Measurements from ENCODE around the gene RAB14.
"Not testable (repeated sequence)": the region's sequence is repeated elsewhere in the genome, so short reads cannot be mapped to it uniquely, and the experiment has no call there.

RAB14 gene

DNA sequence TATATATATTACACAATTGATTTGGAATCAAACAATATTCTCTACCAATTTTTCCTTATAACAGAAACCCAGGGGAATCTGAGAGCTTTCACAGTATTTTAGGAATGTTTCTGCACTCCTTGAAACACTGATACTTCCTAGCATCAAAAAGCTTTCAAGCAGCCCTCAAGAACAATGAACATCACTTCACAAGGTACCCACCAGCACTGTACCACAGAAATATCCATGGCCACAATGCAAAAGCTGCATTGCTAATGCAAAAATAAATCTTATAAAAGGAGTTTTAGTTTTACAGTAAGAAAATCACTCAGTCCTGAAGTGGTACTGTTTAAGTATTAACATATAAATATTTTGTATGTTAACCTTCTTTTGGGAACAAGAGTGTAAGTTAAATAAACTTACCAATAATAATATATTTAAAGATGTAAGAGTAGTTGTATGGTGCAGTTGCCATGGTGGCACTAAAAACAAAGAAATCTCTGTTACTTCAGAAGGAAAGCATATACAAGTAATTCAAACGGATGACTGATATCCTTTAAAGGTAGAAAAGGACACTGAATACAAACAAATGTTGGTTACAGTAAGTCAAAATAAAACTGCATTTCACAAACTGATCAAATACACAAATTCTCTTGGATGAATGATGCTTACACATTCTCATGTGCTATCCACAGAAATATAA lies 8.6 kb downstream of the RAB14 start:
- no peak for DNase-seq (ENCODE audit: extremely low read depth in 1 of 2, low read depth in 1 of 2)

- no peak for DNase-seq (ENCODE audit: extremely low read depth in 1 of 2, low read depth in 1 of 2)
These were observed 9.2 kb downstream of the RAB14 start for GRCh38 chr9:121192518-121192917.

- DNase-seq (ENCODE audit: extremely low read depth in 1 of 2, low read depth in 1 of 2) = no peak
These were observed 10.4 kb downstream of the RAB14 start for GRCh38 chr9:121191235-121191634.

DNA sequence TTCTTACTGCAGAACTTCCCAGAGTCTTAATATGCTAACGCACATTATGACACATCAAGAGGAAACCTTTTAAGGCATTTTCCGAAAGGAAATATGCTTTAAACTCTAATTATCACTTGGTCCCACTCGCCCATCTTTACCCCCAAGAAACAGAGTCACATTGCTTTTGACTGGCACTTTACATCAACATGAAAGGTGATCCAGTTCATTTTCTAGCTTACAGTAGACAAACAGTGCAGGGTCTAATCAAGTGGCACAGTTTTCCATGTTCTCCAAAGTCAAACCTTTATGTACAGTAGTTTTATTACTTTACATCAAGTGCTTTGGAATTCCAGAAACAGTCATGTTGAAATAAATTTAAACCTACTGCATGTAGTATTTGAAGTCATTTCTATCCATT lies 12.0 kb downstream of the RAB14 start:
- no peak for DNase-seq (ENCODE audit: extremely low read depth in 1 of 2, low read depth in 1 of 2)

DNA sequence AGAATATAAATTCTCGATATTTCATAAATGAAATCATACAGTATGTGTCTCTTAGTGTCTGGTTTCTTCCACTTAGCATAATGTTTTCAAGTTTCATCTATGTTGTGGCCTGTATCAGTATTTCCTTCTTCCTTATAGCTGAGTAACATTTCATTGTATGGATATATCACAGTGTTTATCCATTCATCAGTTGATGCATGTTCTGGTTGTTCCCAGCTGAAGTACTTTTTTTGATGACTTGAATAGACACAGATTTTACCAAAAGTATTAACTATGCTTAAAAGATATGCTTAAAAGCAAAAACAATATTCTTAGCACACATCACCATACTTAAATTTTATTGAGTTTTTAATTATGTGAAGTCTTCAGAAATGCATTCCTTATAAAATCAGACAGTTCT lies 12.7 kb downstream of the RAB14 start:
- no peak for DNase-seq (ENCODE audit: extremely low read depth in 1 of 2, low read depth in 1 of 2)

- DNase-seq (ENCODE audit: extremely low read depth in 1 of 2, low read depth in 1 of 2) = no peak
These were observed 13.9 kb downstream of the RAB14 start for GRCh38 chr9:121187636-121188305.

GRCh38 chr9:121185774-121186403 lies 15.8 kb downstream of the RAB14 start:
- DNase-seq (ENCODE audit: extremely low read depth in 1 of 2, low read depth in 1 of 2) = no peak

DNA sequence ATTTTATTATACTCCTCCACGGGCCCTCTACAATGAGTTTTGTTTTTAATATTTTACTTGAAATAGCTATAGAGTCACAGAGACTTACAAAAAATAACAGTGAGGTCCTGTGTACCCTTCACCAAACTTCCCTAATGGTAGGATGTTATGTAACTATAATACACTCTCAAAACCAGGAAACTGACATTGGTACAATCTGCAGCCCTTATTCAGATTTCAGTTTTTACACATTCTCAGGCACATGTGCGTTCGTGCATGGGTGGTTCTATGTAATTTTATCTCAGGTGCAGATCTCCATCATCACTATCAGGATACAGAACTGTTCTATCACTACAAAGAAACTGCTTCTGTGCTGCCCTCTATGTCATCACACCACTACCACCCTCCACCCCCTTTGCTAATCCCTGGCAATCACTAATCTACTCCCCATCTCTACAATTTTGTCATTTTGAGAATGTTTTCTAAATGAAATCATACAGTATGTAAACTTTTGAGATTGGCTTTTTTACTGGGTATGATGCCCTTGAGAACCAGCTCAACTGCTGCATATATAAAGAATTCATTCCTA lies 16.4 kb downstream of the RAB14 start:
- no peak for DNase-seq (ENCODE audit: extremely low read depth in 1 of 2, low read depth in 1 of 2)

DNA sequence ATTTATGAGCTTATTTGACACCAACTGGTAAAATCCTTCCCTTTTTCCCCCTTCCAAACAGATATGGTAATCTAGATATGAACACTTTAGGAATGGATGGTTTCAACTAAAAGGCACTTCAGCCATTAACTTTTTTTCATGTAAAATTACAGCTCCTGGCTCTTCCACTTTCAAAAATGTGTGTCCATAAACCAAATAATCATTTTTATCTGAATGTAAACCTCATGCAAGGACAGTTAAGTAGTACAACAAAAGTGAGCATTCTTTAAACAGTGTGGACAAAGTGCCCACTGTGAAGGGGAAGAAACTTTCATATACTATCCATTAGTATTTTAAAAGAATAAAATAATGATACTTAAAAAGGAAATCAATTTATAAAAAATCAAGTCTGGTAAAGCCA lies 17.2 kb downstream of the RAB14 start:
- DNase-seq (ENCODE audit: extremely low read depth in 1 of 2, low read depth in 1 of 2) = no peak

GRCh38 chr9:121183666-121184423 lies 17.8 kb downstream of the RAB14 start:
- DNase-seq (ENCODE audit: extremely low read depth in 1 of 2, low read depth in 1 of 2) = no peak

DNA sequence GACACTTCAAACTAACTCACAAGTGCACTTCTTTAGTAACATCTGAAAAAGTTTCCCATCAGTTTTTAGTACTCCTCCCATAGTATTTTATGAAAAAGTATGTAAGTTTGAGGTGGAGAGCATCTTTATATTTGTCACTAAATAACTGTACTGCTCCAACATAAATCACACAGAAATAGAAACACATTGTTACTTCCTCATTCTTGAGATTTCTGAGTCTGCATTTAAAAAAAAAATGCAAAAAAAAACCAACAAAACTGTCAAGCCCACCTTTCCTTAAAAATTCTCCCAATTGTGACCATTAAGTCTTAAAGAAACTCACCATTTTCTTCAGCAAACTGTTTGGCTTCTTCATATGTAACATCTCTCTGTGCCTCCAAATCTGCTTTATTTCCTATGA lies 18.7 kb downstream of the RAB14 start:
- DNase-seq (ENCODE audit: extremely low read depth in 1 of 2, low read depth in 1 of 2) = no peak

- no peak for DNase-seq (ENCODE audit: extremely low read depth in 1 of 2, low read depth in 1 of 2)
These were observed 19.4 kb downstream of the RAB14 start for GRCh38 chr9:121182101-121182836.

GRCh38 chr9:121179930-121180681 lies 21.6 kb downstream of the RAB14 start:
- DNase-seq (ENCODE audit: extremely low read depth in 1 of 2, low read depth in 1 of 2) = no peak

DNA sequence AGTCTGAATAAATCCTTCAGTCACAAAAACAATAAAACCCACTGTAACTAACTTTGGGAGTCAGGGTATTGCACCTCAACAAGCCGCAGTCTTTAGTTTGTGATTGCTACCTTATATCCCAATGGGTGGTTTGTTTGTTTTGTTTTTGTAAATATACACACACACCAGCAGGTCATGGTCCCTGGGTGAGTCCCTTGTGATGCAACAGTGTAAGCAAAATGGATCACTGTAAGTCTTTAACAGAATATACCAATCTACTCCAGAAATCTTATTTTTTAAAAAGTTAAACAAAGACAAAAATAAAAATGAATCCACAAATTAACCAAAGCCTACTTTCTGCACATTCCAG lies 22.3 kb downstream of the RAB14 start:
- DNase-seq (ENCODE audit: extremely low read depth in 1 of 2, low read depth in 1 of 2) = not testable (repeated sequence)

GRCh38 chr9:121178676-121179372 lies 22.8 kb downstream of the RAB14 start:
- DNase-seq (ENCODE audit: extremely low read depth in 1 of 2, low read depth in 1 of 2) = no peak

- DNase-seq (ENCODE audit: extremely low read depth in 1 of 2, low read depth in 1 of 2) = no peak
These were observed 28.2 kb downstream of the RAB14 start for GRCh38 chr9:121173501-121173900.

GRCh38 chr9:121172726-121173487 lies 28.8 kb downstream of the RAB14 start:
- no peak for DNase-seq (ENCODE audit: extremely low read depth in 1 of 2, low read depth in 1 of 2)

DNA sequence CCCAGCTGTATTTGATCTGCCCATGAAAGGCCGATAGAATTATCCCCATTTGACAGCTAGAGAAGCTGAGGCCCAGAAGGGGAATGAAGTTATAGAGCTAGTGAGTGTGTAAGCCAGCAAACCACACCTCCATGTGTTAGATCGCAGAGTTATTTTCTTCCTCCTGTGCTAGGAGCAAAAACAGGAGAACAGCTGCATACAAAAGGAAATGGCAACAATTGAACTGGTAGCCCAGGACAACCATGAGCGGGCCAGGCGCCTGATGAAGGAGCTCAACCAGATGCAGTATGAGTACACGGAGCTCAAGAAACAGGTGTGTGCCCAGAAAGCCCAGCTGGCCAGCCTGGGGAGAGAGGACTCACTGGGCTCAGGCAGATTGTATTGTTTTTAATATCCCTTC lies 30.4 kb downstream of the RAB14 start:
- no peak for DNase-seq (ENCODE audit: extremely low read depth in 1 of 2, low read depth in 1 of 2)
